Large intestine (tissue), 3 donors: Measurements from ENCODE around the gene NFATC1. TPM values are rescaled to one million over a fixed set of nuclear protein-coding genes. Genes with fewer than 3 reads are reported as not detected.

Experiments used
- DNase-seq, 2 donors: peaks; one replicate each; pipeline versions ENCODE4 v3.0.0 to v3.0.0-alpha.2; 2013
- H3K27ac ChIP-seq: one replicate; pipeline ENCODE4 v1.5.1; 2013; ENCODE audit warnings: low read length
- H3K27me3 ChIP-seq: 2 replicates; pipeline ENCODE4 v1.6.1; 2013; ENCODE audit warnings: low read length; ENCODE audit not compliant: control insufficient read depth, insufficient read depth
- H3K36me3 ChIP-seq: 2 replicates; pipeline ENCODE4 v1.6.1; 2013; ENCODE audit warnings: low read length; ENCODE audit not compliant: control insufficient read depth, insufficient read depth
- H3K4me1 ChIP-seq: one replicate; pipeline ENCODE4 v1.6.1; 2013; ENCODE audit warnings: low read length; ENCODE audit not compliant: control insufficient read depth, insufficient read depth
- H3K4me3 ChIP-seq: one replicate; pipeline ENCODE4 v1.5.1; 2013; ENCODE audit warnings: low read length
- H3K9me3 ChIP-seq: one replicate; pipeline ENCODE4 v1.6.1; 2013; ENCODE audit warnings: mild to moderate bottlenecking, low read depth, low read length, moderate library complexity; ENCODE audit not compliant: control insufficient read depth
- WGBS: methylation state at CpG from one replicate; pipeline ENCODE4 v1.1.5; 2013; ENCODE audit warnings: low lambda C conversion rate; ENCODE audit not compliant: insufficient coverage; 5-methylcytosine and 5-hydroxymethylcytosine counted together
- polyA plus RNA-seq: library from polyadenylated mRNA; unstranded; fragments of 120-200 nt; gene quantifications from one replicate; pipeline ENCODE4 v1.2.1, GENCODE V29; 2013

The NFATC1 gene
- polyA plus RNA-seq, 1 donor, result 6.9 TPM

GRCh38 chr18:79570266-79571201 is 174.8 kb downstream of the NFATC1 start:
- Histone ChIP-seq H3K9me3 (peaks cover 18% of the 10 kb centered on the region), H3K4me3 (no peak overlapping the region), H3K36me3 (no peaks in the 10 kb centered on the region), H3K27me3 (peaks cover 12% of the 10 kb centered on the region), H3K4me1 (peaks cover 4% of the 10 kb centered on the region), H3K27ac (no peak overlapping the region)
- no peak for DNase-seq
- WGBS, result no CpG with 5 or more reads among the region's 26 CpGs

DNA sequence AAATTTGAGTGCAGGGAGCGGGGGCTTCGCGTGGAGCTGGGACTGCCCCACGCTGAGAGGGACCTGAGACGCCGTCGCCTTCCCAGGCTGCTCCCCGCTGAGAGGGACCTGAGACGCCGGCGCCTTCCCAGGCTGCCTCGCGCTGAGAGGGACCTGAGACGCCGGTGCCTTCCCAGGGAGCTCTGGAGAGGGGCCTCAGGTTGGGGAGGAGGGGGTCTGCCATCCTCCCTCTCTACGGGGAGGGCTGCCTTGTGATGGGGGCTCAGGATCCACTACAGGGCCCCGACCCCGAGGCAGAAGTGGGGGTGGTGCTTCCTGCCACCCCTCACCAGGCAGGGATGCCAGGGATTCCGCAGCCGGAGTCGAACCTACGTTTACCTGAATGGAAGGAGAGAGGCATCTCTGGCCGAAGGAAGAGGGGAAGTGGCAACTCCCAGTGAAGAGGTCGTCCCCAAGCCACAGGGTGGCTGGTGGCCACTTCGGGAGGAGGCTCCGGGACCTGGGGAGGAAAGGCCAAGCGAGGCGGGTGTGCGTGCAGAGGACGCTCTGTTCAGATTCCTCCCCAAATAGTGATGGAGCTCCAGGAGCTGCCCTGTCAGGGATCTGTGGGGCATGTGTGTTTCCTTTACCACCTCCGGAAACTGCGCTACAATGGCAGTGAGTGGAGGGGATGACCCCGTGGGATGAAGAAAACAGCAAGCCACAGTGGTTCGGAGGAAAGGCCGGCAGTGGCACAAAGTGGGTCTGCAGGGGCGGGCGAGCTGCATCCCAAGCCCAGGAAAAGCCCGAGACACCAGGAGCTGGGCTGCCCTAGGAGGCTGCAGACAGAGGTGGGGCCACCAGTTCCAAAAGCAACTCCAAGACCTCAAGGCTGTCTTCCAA is 175.7 kb downstream of the NFATC1 start:
- peaks cover 18% of the 10 kb centered on the region for H3K9me3 ChIP-seq
- no peak overlapping the region for H3K27ac ChIP-seq
- DNase-seq, result no peak
- 93% methylated on average over 3 of the region's 38 CpGs for WGBS
- no peaks in the 10 kb centered on the region for H3K36me3 ChIP-seq
- H3K27me3 ChIP-seq, result peaks cover 12% of the 10 kb centered on the region
- no peak overlapping the region for H3K4me3 ChIP-seq
- peaks cover 7% of the 10 kb centered on the region for H3K4me1 ChIP-seq

GRCh38 chr18:79572093-79572780 is 176.5 kb downstream of the NFATC1 start:
- no peak for DNase-seq
- no peak overlapping the region for H3K4me3 ChIP-seq
- peaks cover 12% of the 10 kb centered on the region for H3K4me1 ChIP-seq
- no peaks in the 10 kb centered on the region for H3K36me3 ChIP-seq
- H3K9me3 ChIP-seq, result peaks cover 18% of the 10 kb centered on the region
- peaks cover 12% of the 10 kb centered on the region for H3K27me3 ChIP-seq
- no peak overlapping the region for H3K27ac ChIP-seq
- WGBS, result no CpG with 5 or more reads among the region's 18 CpGs

GRCh38 chr18:79572848-79573451 is 177.2 kb downstream of the NFATC1 start:
- Histone ChIP-seq H3K27ac (no peak overlapping the region), H3K36me3 (no peaks in the 10 kb centered on the region), H3K27me3 (peaks cover 8% of the 10 kb centered on the region), H3K4me1 (peaks cover 16% of the 10 kb centered on the region), H3K4me3 (no peak overlapping the region), H3K9me3 (peaks cover 18% of the 10 kb centered on the region)
- 100% methylated on average over 2 of the region's 6 CpGs for WGBS
- DNase-seq, result no peak

GRCh38 chr18:79573921-79574491 is 178.3 kb downstream of the NFATC1 start:
- DNase-seq, result no peak
- WGBS, result no CpG with 5 or more reads among the region's 24 CpGs

DNA sequence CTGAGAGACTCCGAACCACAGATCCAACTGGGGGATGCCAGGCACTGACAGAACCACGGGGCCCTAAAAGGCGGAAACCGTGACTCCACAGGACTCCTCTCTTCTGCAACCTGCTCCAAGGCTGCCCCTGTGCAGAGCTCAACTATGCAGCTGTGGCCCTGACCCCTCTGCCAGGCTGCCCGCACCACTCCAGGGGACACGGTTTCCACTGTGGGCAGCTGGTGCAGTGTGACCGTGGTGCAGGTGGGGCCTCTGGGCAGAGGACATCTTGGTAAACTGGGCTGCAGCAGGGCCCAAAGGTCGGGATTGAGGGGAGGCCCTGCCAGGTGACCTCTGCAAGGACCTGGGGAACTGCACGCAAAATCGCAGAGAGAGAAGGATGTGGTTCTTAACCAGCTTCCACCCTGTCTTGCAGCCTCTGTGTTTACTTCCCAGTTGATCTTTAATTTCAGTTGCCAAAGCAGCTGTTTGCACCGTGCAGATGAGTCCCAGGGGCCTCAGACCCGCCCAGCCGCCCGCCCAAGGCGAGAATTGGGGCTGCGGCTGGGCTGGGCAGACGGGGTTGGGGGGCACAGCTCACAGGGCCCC is 179.3 kb downstream of the NFATC1 start:
- H3K36me3 ChIP-seq, result no peaks in the 10 kb centered on the region
- peaks cover 16% of the 10 kb centered on the region for H3K4me1 ChIP-seq
- peaks cover 3% of the 10 kb centered on the region for H3K27me3 ChIP-seq
- no peak for DNase-seq
- no peak overlapping the region for H3K27ac ChIP-seq
- no CpG with 5 or more reads among the region's 17 CpGs for WGBS
- peaks cover 18% of the 10 kb centered on the region for H3K9me3 ChIP-seq
- H3K4me3 ChIP-seq, result no peak overlapping the region

More at GRCh38 chr18:79573921-79574491, 178.3 kb downstream of the NFATC1 start:
- Histone ChIP-seq H3K27ac (no peak overlapping the region), H3K9me3 (peaks cover 18% of the 10 kb centered on the region), H3K27me3 (peaks cover 7% of the 10 kb centered on the region), H3K4me3 (no peak overlapping the region), H3K4me1 (peaks cover 16% of the 10 kb centered on the region), H3K36me3 (no peaks in the 10 kb centered on the region)

- Histone ChIP-seq H3K27me3 (peaks cover under 1% of the 10 kb centered on the region), H3K4me3 (no peak overlapping the region), H3K4me1 (peaks cover 16% of the 10 kb centered on the region), H3K36me3 (no peaks in the 10 kb centered on the region), H3K27ac (peak overlapping the region; percentile 17), H3K9me3 (peaks cover 16% of the 10 kb centered on the region)
- peak in 1 of 2 donors; percentile 33 for DNase-seq
- no CpG with 5 or more reads among the region's 44 CpGs for WGBS
These were observed 180.4 kb downstream of the NFATC1 start for GRCh38 chr18:79575891-79576685.

- H3K27ac ChIP-seq, result peak overlapping the region; percentile 17
- no peak overlapping the region for H3K4me3 ChIP-seq
- DNase-seq, result peak; percentile 27 to 30
- H3K36me3 ChIP-seq, result no peaks in the 10 kb centered on the region
- H3K27me3 ChIP-seq, result no peaks in the 10 kb centered on the region
- peaks cover 14% of the 10 kb centered on the region for H3K9me3 ChIP-seq
- peaks cover 16% of the 10 kb centered on the region for H3K4me1 ChIP-seq
- WGBS, result no CpG with 5 or more reads among the region's 23 CpGs
These were observed 181.1 kb downstream of the NFATC1 start for GRCh38 chr18:79576686-79577351.
